ENCODE measurements around the gene PLA2G10.
"Not testable (repeated sequence)": the region's sequence is repeated elsewhere in the genome, so short reads cannot be mapped to it uniquely, and the experiment has no call there.

GRCh38 chr16:14694129-14694528 lies at the start of gene PLA2G10:
- TF ChIP-seq, protein P1, sequence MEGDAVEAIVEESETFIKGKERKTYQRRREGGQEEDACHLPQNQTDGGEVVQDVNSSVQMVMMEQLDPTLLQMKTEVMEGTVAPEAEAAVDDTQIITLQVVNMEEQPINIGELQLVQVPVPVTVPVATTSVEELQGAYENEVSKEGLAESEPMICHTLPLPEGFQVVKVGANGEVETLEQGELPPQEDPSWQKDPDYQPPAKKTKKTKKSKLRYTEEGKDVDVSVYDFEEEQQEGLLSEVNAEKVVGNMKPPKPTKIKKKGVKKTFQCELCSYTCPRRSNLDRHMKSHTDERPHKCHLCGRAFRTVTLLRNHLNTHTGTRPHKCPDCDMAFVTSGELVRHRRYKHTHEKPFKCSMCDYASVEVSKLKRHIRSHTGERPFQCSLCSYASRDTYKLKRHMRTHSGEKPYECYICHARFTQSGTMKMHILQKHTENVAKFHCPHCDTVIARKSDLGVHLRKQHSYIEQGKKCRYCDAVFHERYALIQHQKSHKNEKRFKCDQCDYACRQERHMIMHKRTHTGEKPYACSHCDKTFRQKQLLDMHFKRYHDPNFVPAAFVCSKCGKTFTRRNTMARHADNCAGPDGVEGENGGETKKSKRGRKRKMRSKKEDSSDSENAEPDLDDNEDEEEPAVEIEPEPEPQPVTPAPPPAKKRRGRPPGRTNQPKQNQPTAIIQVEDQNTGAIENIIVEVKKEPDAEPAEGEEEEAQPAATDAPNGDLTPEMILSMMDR (IDR thresholded peaks at IDR 0.05), result not testable (repeated sequence)
- not testable (repeated sequence) for TF ChIP-seq EP300 (IDR thresholded peaks at IDR 0.05; ENCODE audit: borderline replicate concordance in 1 of 2, low read depth in 1 of 2, low read length in 1 of 2); NFIC (IDR thresholded peaks at IDR 0.05; ENCODE audit: borderline replicate concordance); IRF3 (IDR thresholded peaks at IDR 0.05; ENCODE audit: low read depth, low read length); FOXM1 (IDR thresholded peaks at IDR 0.05; ENCODE audit: low read depth); RAD21 (IDR thresholded peaks at IDR 0.05; ENCODE audit: low read length); USF1 (IDR thresholded peaks at IDR 0.05; ENCODE audit: borderline replicate concordance, low read depth); GABPA (IDR thresholded peaks at IDR 0.05; ENCODE audit: low read depth); FOXJ3 (CRISPR knock-in tag; IDR thresholded peaks at IDR 0.05); POLR2AphosphoS5 (IDR thresholded peaks at IDR 0.05; ENCODE audit: low read depth, low read length); SMC3 (IDR thresholded peaks at IDR 0.05; ENCODE audit: low read depth, low read length); EZH2phosphoT487 (IDR thresholded peaks at IDR 0.05; ENCODE audit: borderline replicate concordance, low read depth)
- TF ChIP-seq, protein P2, sequence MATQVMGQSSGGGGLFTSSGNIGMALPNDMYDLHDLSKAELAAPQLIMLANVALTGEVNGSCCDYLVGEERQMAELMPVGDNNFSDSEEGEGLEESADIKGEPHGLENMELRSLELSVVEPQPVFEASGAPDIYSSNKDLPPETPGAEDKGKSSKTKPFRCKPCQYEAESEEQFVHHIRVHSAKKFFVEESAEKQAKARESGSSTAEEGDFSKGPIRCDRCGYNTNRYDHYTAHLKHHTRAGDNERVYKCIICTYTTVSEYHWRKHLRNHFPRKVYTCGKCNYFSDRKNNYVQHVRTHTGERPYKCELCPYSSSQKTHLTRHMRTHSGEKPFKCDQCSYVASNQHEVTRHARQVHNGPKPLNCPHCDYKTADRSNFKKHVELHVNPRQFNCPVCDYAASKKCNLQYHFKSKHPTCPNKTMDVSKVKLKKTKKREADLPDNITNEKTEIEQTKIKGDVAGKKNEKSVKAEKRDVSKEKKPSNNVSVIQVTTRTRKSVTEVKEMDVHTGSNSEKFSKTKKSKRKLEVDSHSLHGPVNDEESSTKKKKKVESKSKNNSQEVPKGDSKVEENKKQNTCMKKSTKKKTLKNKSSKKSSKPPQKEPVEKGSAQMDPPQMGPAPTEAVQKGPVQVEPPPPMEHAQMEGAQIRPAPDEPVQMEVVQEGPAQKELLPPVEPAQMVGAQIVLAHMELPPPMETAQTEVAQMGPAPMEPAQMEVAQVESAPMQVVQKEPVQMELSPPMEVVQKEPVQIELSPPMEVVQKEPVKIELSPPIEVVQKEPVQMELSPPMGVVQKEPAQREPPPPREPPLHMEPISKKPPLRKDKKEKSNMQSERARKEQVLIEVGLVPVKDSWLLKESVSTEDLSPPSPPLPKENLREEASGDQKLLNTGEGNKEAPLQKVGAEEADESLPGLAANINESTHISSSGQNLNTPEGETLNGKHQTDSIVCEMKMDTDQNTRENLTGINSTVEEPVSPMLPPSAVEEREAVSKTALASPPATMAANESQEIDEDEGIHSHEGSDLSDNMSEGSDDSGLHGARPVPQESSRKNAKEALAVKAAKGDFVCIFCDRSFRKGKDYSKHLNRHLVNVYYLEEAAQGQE (IDR thresholded peaks at IDR 0.05; ENCODE audit: low read depth, low read length), result not testable (repeated sequence)
